Measurements from ENCODE around the gene ALG1.
"Not testable (repeated sequence)": the region's sequence is repeated elsewhere in the genome, so short reads cannot be mapped to it uniquely, and the experiment has no call there.

The ALG1 gene

DNA sequence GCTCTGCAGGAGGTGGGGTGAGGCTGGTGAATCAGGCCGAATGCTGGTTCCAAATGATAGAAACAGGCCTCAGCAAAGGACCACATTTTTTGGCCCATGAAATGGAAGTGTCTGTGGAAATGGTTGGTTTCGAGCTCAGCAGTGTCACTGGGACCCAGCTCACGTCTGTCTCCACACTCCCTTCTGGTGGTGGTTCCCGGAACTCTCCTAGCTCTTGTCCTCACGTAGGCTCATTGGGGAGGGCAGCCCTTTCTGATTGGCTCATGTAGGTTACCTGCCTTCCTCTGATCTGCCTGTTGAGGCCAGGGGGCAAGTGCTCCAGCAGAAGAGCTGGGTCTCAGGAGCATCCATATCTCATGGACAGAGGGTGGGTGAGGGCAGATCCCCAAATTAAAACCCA lies 4.0 kb downstream of the ALG1 start:
- no peak for DNase-seq

DNA sequence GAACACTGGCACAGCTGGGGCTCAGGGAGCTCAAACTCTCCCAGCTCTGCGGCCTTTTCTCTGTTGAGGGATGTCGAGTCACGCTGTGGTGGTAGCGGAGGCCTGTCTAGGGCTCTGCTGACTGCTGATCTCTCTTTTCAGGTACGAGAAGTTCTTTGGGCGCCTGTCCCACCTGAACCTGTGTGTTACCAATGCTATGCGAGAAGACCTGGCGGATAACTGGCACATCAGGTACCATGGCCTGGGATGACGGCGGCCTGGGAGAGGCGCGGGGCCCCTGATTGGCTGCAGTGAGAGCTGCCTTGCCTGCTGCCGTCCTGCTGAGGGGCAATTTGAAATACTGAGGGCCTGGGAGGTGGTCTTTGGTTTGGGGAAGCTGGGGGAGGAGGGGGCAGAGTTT lies 5.7 kb downstream of the ALG1 start:
- DNase-seq = no peak

DNA sequence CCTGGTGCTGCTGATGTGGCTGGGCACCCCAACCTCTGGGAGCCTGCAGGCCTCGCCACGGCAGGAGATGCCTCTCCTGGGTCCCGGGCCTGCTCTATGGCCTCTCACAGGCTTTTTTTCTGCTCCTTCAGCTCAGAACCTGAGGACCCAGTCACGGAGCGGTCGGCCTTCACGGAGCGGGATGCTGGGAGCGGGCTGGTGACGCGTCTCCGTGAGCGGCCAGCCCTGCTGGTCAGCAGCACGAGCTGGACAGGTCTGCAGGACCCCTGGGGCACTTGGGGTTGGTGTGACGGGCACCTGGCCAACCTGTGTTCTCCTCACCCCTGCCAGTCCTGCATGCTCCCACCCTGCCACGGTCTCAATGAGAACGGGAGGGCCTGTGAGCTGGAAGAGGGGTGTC lies 7.0 kb downstream of the ALG1 start:
- no peak for DNase-seq

DNA sequence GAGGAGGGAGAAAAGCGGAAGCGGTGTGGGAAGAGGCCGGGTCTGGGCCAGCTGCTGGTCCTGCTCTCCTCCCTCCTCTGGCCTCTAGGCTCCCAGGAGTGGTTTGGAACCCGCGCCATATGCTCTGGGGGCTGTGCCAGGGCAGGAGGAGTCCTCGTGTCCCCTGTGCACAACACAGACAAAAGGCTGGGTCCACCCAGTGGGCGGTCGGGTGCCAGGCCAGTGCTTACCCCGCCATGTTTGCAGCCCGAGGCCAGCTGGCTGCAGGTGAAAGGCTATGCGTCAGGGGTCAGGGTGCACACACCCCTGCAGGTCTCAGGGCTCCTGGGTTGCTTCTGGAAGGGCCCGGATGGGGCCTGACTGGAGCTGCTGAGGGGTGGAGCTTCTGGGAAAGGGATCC lies 8.8 kb downstream of the ALG1 start:
- DNase-seq = not testable (repeated sequence)

DNA sequence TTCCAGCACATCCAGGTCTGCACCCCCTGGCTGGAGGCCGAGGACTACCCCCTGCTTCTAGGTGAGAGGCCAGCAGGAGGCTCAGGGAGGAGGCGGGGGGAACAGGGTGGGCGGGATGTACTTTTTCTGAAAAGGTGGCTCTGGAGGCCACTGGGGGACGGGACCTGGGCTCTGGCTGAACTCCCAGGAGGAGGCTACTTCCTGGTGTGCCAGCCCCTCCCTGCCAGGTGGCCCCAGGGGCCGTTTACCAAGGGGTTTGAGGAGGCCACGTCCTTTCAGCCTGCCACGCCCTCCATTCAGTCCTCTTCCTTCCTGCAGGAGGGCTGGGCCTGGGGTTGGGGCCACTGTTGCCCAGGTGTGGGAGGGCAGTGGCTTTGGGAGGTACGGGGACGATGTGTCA lies 9.4 kb downstream of the ALG1 start:
- not testable (repeated sequence) for DNase-seq

DNA sequence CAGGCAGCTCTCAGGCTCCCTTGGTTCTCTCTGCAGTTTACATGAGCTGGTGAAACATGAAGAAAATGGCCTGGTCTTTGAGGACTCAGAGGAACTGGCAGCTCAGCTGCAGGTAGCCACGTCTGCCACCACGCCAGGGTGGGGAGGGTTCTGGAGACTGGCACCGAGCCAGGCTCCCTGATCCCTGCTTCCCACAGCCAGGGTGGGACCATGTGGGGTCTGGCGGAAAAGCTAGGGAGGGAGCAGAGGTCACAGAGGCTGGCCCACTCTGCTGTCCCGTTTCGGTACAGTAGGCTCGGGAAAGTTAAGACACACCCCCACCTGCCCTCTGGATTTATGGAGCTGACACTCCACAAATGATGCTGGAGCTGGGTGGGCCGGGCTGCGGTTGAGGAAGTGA lies 12.0 kb downstream of the ALG1 start:
- DNase-seq = not testable (repeated sequence)

DNA sequence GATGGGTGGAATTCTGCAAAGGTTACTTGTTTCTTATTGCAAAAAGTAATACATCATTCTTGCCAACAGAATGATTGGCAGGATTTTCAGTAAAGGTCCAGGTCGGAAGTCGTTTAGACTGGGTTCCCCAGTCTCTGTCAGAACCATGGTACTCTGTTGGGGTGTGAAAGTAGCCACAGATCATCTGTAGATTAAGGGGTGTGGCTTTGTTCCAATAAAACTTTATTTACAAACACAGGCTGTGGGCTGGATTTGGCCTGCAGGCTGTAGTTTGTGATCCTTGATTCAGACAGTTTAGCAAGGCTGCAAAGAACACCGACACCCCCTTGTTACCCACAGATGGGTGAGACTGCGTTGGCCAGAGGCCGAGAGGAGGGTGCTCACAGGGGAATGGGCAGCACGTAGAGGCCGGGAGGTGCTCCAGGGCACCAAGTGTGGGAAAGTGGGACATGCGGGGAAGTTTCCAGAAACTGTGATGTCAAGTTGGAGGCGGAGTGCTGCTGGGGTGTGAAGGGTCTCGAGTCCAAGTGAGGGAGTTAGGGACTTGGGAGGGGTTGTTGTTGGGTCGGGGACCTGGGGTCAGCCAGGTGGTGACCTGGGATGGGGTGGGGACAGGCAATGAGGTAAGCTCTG lies 12.6 kb downstream of the ALG1 start:
- not testable (repeated sequence) for DNase-seq

DNA sequence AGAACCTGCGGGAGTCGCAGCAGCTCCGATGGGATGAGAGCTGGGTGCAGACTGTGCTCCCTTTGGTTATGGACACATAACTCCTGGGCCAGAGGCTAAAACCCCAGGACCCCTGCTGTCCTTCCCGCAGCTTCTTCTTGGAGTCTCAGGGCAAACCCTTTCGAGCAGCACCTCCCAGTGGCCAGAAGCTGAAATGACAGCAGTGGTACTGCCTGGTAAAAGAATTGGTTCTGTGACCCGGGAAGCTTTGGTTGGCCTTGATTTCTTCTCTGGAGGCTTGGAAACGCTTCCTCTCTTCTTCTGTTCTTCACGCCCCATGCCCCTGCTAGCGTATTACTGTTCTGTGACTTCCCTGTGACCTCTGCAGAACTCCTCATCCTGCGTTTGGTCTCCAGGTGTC lies 13.2 kb downstream of the ALG1 start:
- DNase-seq = peak; percentile 66

DNA sequence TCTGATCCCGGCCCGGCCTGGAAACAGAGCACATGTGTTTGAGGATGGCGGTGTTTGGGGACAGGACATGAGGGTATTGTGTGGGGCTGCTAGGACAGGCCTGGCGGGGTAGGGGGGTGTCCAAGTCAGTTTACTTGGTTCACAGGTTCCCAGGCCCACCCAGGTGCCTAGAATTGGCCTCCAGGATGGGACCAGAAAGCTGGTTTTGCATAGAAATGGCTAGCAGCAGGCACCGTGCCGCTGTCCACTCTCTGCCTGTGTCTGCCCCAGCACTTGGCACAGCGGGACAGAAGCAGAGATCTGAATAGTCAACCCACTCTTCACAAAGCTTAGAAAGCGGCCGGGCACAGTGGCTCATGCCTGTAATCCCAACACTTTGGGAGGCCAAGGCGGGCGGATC lies 14.1 kb downstream of the ALG1 start:
- DNase-seq = not testable (repeated sequence)

DNA sequence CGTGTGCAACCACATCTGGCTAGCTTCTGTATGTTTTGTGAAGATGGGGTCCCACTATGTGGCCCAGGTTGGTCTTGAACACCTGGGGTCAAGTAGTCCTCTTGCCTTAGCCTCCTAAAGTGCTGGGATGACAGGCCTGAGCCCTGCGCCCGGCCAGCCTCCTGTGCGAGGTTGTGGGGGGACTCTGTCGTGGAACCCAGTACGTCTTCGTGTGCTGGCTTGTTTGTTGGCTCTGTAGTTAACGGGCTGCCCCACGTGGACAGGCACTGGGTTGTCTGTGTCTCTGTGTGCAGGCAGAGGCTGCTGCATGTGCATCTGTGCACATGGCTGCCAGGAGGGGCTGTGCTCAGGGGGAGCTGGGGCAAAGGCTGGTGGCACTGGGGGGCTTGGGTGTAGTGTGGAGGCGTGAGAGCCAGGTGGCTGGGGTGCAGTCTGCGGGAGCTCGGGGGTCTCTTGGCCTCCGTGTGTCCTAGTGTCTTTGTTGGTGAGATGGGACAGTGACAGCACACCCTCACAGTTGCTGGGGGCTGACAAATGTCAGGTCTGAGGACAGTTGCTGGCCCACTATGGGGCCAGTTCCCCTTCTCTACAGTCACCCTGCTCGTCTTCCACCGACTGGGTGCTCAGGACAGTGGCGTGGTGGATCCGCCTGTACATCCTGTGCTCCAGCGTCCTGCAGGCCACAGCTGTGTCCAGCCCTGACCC lies 16.6 kb downstream of the ALG1 start:
- not testable (repeated sequence) for DNase-seq

DNA sequence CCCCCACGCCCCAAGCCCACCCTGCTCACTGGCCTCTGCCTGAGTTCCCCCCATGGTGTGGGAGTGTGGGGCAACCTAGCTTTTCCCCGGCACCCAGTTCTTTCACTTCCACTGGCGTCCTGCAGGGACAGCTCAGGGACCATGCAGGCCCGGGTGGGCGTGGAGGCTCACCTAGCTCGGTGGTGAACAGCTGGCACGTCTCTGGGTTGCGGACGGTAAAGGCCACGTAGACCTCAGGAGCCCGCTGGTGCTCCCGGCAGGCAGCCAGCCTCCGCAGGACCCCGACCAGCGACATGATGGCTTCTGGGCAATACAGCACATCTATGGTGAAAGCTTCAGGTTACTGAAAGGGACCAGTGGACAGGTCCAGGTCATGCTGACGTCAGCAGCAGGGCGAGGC lies 17.3 kb downstream of the ALG1 start:
- DNase-seq = not testable (repeated sequence)

DNA sequence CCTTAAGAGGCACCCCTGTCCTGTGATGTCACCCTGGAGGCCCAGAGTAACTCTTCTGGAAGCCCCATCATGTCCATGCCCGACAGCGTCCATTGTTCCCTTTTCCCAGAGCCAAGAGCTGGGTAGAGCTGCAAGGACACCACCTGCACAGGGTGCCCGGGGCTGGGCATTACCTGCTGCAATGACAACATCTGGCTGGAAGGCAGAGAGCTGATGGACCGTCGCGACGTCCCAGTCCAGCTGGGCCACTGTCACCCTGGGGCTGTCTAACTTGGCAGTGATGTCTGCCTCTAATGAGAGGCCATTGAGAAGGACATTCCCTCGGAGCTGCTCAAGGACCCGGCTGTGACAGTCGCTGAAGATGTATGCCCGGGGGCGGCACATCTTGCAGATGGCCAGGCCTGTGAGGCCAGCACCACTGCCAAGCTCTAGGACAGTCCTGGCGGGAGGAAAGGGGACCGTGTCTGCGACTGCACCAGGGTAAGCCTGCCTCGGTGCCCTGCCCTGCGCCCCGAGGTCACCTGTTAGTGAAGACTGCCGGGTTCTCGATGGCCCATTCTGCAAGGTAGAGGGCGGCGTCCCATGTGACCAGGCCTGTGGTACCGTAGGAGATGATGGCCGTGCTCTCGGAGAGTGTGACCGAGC lies 18.4 kb downstream of the ALG1 start:
- DNase-seq = not testable (repeated sequence)

DNA sequence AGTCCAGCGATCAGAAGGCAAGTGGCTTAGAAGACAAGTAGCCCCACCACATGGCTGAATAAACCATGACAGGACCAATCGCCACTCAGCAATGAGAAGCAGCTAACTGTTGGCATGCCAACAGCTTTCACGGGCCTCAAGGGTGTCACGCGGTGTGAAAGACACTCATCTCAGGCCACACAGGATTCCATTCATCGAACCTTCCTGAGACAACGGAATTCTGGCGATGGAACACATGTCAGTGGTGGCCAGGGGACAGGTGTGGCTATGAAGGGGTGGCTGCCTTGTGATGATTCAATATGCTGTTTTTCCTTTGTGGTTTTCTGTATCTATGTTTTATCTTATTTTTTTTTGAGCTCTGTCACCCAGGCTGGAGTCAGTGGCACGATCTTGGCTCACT lies 18.9 kb downstream of the ALG1 start:
- DNase-seq = not testable (repeated sequence)

DNA sequence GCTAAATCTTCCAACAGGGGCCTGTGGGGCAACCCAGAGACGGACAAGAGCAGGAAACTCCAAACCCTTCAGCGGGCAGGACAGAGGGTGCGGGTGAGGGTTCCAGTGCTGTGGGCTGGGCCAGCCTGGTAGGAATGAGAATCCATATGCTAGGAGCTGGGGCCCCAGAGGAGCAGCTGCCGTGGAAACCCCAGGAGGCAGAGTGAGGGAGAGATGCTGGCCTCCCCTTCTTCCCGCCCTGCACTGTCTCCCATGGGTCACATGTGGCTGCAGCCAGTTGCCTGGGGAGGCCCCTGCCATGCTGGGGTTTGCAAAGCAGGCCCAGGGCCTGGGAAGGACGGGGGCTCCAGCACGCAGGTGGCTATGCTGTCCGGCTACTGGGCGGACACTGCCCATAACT lies 21.4 kb downstream of the ALG1 start:
- DNase-seq = not testable (repeated sequence)

DNA sequence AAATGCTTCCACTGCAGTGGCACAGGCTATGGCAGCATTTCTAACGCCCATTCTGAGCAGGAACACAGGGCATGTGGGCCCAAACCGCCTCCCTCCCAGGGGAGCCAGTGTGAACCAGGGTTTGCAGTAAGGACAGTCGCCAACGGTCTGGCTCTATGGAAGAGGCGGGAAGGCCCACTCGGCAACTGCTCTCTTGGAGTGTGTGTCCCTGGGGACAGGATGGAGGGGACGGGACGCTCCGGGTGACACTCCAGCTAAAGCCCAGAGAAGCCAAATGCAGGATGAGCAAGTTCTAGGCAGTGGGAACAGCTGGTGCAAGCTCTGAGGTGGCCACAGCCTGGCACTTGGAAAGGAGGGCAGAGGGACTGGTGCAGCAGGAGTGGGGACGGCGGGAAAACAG lies 22.1 kb downstream of the ALG1 start:
- not testable (repeated sequence) for DNase-seq

DNA sequence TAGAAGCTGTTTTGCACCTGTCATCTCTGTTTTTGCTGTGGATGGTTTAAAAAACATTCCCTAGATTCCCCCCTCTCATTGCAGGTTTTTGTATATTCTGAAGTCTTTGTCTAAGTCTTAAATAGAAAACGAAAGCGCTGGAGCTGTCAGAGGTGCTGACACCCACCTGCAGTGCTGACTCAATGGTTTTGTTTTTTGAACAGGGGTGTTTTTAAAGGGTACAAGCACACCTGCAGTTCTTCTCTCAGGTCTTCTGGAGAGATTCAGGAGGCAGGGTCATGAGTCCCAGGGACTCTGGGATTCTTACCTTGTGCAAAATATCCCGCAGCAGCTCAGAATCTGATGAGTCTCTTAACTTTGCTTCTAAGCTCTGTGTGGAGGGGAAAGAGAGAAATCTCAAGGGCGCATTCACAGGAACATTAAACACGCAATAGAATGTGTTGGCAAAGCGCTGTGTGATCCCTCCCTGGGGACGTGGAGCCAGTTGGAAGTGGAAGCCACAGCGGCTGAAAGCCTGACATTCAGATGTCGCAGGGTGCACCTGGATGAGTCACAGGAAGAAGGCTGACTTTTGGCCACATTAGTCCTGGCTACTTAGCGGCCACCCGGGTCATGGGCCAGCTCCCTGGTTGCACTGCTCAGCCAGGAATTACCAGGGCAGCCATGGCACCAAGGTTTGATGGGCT lies 23.6 kb downstream of the ALG1 start:
- DNase-seq = not testable (repeated sequence)

DNA sequence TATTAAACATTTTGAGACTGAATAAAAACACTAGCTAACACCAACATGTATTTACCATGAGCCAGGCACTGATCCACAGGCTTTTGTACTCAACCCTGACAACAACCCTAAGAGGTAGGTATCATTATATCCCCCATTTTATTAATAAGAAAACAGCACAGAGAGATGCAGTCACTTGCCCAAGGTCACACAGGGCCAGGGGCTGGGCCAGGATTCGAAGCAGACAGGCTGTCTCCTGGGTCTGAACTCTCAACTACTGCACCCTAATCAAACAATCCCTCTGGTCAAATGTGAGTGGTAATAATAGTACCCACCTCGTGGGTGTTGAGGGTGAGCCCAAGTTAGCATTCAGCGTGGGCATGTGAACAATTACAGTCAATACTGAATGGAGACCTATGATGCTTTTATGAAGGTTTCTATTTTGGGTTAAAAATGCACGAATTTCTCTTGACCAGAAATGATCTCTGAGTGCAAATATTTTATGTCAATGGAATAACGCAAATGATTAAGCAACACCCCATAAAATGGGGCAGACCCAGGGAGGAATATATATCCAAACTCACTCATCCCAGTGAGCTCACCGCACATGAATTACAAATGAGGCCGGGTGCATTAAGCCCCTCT lies 24.9 kb downstream of the ALG1 start:
- DNase-seq = not testable (repeated sequence)

DNA sequence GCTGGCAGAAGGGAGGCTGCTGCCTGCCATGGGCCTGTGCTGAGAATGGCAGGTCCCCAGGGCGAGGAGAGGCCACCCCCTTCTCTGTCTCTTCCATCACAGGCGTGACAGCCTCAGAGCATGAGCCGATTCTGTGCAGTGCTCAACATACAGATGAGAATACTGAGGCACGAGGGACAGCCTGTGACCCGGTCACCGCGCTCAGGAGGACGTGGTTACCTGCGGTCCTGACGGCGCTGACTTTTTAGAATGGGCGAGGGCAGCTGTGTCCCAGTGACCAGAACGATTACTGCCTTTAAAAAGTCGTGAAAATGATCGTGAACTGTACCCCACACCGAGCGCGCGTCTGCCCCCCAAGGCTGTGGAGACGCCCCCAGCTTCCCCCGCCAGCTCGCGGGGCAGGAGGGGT lies 25.4 kb downstream of the ALG1 start:
- peak; percentile 46 for DNase-seq

DNA sequence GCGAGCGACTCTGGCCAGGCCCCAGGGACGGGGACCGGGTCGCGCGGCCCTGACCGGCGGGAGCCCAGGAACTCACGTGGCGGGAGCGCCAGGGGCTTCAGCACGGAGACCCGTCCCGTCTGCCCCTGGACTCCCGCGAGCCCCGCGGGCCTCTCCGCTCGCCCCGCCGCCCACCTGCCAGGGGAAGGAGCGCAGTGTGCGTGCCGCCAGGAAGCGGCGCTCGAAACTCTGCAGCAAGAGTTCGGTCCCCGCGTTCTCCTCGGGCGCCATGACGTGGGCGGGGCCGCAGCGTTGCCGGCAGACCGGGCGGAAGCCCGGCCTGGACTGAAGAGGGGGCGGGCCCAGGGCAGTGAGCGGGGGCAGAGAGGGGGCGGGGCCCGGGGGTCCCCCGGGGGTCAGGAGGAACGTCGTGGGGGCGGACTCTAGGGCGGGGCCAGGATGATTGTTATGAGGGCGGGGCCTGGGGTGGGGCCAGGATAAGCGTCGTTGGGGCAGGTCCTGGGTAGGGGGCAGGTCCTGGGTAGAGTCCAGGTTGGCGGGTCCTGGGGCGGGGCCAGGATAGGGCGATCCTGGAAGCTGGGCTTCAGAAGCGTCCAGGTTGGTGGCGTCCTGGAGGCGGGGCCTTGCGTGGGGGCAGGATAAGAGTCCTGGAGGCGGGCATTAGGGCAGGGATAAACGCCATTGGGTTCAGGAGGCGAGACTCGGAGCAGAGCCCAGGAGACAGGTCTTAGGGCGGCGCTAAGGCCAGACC lies 26.0 kb downstream of the ALG1 start, which contains the start of gene EEF2KMT:
Gene EEF2KMT (minus strand): TSS at position 326 of the 751 bp plus-strand sequence. CDS start 56 bp downstream, at position 270.
- peak; percentile 97 for DNase-seq

DNA sequence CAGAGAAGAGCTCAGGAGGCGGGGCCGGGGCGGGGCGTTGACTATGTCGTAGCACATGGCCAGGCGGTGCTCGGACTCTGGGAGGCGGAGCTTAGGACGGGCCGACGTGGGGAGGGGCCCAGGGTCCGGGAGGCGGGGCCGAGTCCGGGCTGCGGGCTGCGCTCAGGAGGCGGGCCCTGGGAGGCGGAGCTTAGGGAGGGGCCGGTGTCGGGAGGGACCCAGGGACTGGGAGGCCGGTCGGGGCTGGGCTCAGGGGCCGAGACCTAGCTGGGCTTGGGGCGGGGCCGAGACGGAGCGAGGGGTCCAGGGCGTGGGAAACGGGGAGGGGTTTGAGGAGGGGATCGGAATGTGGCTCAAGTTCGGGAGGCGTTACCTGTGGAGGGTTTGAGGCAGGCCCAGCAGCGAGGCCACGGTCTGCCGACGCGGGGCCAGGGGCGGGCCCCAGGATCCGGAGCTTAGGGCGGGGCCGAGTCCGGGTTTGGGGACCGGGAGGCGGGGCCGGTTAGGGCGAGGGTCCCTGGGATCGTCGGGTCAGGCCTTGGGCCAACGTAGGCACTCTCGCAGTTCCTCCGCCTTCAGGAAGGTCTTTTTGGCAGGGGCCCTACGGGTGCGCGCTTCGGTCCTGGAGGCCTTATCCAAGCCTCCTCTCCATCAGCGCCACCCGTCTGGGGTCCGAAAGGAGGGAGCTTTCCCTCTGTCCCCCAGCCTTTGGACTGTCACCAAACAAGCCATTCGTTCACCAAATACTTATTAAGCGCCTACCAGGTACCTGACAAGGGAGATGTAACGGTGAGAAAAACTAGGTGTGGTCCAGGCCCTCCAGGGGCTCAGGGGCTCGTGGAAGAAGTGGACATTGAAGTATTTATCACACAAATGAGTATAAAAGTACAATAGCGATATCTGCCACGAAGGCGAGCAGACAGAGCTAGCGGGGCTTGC lies 26.8 kb downstream of the ALG1 start:
- DNase-seq = peak; percentile 98

DNA sequence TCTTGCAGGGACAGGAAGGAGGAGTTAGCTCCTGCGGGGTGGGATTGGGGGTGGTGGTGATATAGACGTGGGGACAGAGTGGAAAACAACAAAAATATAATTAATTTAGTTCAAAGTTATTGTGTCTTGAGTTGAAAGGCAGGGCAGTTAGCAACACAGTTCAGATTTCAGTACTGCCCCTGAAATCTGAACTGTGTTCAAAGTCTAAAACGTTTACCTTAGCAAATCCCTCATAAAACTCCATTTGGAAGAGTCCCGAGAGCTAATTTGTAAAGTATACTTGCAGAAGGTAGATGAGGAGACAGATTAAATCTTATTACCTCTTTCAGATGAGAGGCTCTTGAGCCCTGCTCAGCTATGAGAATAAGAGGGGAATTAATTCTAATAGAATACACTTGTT lies 27.5 kb downstream of the ALG1 start:
- not testable (repeated sequence) for DNase-seq
